GM10847 (cell line): ENCODE measurements around the gene APBA2.

ENCODE experiments used
- POLR2A ChIP-seq: IDR thresholded peaks from 2 replicates; pipeline ENCODE4 v1.6.1; 2011; ENCODE audit not compliant: insufficient read length; ENCODE audit errors: extremely low read depth

The APBA2 gene

DNA sequence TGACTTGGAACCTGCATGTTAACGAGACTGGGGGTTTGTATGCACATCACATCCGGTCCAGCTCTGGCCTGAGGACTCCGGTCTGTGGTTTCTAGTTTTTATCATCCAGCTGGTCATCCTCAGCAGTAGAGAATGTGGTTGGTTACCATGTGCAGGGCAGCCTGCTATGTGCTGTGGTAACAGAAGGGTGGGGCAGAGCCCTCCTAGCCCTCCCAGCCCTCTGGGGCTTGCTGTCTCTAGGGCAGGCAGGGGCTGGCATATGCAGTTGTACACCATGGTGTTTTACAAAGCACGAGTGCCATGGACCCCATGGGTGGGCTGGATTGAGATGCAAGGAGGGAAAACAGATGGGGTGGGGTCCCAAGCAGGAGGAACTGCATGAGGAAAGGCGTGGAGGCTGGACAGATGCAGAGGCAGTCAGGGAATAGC is 70.2 kb downstream of the APBA2 start:
- TF ChIP-seq POLR2A, result no peak

GRCh38 chr15:28956491-28956890 is 70.7 kb downstream of the APBA2 start:
- TF ChIP-seq POLR2A, result no peak

DNA sequence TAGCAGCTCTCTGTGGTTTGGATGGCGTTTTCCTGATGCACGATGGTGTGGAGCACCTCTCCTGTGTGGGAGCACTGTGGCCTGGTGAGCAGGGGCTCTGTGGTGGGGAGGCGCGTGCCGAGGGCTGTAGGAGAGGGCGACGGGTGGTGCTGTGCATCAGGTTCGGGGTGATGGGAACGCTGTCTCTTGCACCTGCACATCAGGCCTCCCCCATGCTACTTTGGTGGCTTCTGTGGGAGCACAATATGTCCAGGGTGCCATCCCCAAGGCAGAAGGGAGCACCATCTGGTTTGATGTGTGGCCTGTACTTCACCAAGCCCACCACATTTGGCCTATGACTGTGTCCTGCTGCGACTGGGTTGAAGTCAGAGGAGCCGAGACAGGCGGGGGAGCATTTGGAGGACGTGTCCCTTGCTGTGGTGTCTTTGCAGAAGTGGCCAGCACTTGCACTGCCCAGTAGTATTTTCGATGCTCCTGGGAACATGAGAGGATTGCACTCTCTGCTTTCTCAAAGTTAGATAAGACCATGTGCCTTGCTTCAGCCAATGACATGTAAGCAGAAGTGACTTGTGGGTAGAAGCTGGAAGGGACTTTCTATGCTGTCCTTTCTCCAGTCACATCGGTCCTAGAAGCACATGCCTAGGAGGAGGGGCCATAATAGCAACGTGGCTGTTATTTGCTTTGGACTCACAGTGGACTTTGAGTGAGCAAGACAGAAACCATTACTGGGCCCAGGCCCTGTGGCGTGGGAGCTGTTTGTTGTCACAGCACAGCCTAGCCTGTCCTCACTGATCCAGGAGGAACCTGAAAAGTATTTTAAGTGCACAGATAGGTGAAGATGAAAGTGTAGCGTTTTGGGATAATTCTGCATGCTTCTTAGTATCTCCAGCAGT is 72.1 kb downstream of the APBA2 start:
- no peak for TF ChIP-seq POLR2A

- TF ChIP-seq POLR2A, result no peak
Measured at GRCh38 chr15:28959326-28959725, 73.6 kb downstream of the APBA2 start.

- no peak for TF ChIP-seq POLR2A
Measured at GRCh38 chr15:28960979-28961378, 75.2 kb downstream of the APBA2 start.

DNA sequence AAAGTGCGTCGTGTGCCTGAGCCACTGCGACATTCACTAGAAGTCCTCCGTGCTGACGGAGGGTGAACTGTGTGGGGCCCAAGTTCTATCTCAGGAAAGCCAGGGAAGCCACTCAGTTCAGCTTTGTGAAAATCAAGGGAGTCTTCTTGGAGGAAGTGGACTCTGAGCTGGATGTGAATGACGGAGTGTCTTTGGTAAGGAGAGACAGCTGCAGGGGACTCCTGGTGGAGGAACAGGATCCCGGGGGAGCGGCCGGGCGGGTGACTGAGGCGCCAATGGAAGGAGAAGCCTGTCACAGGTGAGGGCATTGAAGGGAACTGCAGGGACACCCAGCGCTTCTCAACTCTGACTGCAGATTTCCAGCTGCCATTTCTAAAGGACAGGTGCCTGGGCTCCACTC is 75.6 kb downstream of the APBA2 start:
- TF ChIP-seq POLR2A, result no peak

- TF ChIP-seq POLR2A, result no peak
Measured at GRCh38 chr15:28962851-28963710, 77.3 kb downstream of the APBA2 start.

DNA sequence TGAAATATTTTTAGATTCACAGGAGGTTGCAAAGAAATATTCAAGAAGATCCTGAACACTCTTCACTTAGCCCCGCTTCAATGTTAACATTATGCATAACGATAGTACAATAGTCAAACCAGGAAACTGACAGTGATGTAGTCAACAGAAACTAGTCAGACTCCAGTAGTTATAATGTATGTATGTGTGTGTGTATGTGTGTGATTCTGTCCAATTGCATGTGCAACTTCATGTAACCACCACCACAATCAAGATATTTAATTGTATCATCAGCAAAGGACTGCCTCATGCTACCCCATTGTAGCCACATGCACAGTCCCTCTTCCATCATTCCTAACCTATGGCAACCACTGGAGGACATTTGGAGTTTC is 77.9 kb downstream of the APBA2 start:
- TF ChIP-seq POLR2A, result no peak

GRCh38 chr15:28964098-28964497 is 78.3 kb downstream of the APBA2 start:
- TF ChIP-seq POLR2A, result no peak

- TF ChIP-seq POLR2A, result no peak
Measured at GRCh38 chr15:28967066-28967465, 81.3 kb downstream of the APBA2 start.

GRCh38 chr15:28967990-28968389 is 82.2 kb downstream of the APBA2 start:
- TF ChIP-seq POLR2A, result no peak

DNA sequence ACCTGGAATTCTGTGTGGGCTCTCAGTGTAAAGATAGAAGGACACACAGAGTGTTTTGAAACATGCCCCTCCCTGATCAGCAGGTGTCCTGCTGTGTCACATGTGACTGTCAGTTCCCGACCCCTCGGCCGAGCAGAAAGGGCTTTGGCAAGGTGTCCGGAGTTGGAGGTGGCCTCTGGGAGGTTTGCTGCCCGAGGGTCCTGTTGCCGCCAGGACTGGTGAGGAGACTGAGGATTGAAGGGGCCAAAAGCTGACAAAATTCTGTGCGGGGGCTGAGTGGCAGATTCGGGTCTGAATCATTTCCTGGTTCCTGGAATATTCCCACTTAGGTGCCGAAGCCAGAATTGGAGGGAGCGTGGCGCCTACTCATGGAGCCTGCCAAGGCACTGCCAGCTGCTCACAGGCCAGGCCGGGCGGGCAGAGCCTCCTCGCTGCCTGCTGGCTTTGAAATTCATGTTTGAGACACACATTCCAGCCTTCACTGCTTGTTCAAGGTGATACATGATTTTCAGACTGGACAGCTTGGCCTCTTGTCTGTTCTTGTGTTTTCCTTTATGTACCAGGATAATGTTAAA is 83.8 kb downstream of the APBA2 start:
- no peak for TF ChIP-seq POLR2A

DNA sequence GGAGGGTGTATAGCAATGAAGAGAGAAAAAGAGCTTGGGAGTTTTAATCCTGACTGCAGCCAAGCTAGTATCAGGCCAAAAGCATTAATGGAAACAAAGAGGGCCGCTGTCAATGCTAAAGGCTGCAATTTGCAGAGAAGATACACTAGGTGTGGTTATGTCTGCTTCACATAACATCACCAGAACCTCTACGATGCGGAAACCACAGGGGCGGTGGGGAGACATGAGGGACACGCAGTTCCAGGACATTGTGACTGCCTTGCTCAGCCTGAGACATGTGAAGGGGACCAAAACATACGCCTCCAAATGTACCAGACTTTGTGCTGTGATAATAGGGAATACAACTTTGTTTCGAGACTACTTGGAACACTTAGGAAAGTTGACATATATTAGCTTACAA is 88.4 kb downstream of the APBA2 start:
- no peak for TF ChIP-seq POLR2A

- no peak for TF ChIP-seq POLR2A
Measured at GRCh38 chr15:28975766-28976179, 90.0 kb downstream of the APBA2 start.

GRCh38 chr15:28977377-28978010 is 91.7 kb downstream of the APBA2 start:
- TF ChIP-seq POLR2A, result no peak

DNA sequence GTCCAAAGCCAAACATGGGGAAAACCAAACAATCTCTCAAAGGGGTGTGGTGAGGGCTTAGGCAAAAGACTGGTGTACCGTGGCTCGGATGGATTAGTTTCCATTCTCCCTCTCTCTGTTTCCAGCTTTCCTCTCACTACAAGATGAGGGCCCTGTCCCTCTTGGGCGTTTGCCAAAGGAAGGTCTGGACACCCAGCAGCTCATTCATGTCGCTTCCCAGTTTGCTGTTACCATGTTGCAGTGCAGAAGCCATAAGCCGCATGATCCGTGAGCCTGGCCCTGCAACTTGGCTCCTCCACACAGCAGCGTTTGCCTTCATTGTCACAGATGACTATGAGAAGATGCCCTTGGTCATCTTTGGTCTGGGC is 92.2 kb downstream of the APBA2 start:
- TF ChIP-seq POLR2A, result no peak

DNA sequence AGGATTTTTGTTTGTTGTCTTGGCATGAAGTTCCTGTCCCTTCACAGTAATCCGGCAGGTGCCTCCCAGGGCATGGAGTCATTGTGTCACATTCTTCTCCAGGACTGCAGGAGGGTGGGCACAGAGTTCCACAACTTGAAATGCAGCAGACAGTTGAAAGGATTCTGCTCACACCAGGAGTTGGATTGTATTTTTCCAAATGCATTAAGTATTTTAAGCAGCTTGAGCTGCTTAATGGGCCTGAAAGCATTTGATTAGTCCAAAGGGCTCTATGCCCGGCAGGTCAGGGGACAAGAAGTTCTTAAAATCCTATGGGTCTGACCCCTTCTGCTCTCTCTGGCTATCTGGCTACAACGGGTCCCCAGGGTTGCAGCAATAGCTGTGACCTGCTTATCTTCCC is 92.9 kb downstream of the APBA2 start:
- TF ChIP-seq POLR2A, result no peak
